GM12873 (cell line): ENCODE results near the gene KNTC1.

Experiments used
- TF ChIP-seq, protein P1 (sequence below): IDR thresholded peaks from 2 replicates; pipeline ENCODE4 v1.5.1; 2012; ENCODE audit warnings: low read depth, mild to moderate bottlenecking, moderate library complexity, low read length, control low read depth; ENCODE audit not compliant: insufficient read depth; ENCODE audit errors: missing control alignments

KNTC1 gene

DNA sequence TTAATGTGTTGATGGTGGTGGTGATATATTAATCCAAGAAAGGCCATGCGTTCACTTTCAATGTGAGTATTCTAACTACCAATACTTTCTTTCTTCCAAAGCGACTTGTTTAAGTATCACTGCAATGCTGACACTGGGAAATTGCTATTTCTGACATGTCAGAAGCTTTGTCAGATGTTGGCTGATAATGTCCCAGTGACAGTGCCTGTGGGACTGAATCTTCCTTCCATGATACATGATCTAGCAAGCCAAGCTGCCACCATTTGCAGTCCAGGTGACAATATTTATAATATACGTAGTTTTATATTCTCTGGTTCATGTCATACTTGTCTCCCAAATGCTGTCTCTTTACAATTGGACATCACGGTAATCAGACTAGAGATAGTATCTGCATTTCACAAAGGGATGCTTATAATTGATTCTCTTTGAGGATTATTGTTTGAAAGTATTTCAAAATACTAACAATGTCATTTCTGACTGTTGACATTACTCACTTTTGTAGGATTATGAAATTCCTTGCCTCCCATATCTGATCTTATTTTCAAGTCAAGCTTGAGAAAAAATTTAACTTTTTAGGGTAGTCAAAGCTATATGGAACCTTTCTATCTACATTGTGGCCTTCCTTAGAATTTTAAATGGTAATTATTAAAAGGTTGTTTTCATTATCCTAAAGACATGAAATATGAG lies 57.3 kb downstream of the KNTC1 start:
- TF ChIP-seq, protein P1, sequence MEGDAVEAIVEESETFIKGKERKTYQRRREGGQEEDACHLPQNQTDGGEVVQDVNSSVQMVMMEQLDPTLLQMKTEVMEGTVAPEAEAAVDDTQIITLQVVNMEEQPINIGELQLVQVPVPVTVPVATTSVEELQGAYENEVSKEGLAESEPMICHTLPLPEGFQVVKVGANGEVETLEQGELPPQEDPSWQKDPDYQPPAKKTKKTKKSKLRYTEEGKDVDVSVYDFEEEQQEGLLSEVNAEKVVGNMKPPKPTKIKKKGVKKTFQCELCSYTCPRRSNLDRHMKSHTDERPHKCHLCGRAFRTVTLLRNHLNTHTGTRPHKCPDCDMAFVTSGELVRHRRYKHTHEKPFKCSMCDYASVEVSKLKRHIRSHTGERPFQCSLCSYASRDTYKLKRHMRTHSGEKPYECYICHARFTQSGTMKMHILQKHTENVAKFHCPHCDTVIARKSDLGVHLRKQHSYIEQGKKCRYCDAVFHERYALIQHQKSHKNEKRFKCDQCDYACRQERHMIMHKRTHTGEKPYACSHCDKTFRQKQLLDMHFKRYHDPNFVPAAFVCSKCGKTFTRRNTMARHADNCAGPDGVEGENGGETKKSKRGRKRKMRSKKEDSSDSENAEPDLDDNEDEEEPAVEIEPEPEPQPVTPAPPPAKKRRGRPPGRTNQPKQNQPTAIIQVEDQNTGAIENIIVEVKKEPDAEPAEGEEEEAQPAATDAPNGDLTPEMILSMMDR, result no peak

DNA sequence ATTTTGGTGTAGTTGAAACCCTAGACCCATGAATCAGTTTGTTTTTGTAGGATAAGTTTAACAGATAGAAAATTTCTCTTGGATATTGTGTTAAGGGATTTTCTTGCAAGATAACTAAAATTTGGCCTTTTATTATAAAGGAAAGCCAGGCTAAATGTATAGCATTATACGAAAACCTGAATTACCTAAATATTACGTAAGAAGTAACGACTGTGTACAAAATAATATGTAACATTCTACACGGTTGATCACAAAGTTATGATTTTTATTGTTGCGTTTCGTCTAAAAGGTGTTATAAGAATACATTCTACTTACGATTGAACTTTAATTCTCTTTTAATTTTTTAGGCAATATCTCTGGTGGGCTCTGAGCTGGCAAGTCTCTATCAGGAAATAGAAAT lies 63.9 kb downstream of the KNTC1 start:
- TF ChIP-seq, protein P1, result no peak

DNA sequence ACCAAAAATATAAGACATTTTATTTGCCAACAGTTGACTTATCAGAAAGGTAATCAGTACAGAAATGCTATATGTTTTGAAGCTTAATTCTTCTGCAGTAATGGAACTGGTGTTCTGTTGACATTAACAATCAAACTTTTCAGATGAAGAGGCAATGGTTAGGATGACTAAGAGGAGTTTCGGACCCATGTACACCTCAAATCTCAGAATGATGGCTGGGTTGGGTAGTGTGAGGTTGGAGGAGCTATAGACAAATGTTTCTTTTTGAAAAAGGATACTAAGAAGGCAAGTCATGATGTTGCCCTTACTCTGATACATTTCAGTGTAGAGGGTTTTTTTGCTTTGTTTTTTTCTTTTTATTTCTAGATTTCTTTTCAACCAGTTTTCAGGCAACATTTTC lies 66.9 kb downstream of the KNTC1 start:
- TF ChIP-seq, protein P1, result no peak

DNA sequence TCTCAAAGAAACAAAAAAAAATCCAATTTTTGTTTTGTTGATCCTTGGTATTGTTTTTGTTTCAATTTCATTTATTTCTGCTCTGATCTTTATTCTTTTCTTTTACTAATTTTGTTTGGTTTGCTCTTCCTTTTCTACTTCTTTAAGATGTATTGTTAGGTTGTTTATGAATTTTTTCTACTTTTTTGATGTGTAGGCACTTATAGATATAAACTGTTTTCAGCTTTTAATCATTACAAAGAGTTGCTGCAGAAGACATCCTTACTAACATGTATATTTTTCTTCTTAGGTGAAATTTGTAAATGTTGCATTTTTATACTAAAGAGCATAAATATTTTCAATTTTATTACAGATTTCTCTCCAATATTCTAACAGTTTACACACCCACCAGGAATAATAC lies 69.8 kb downstream of the KNTC1 start:
- TF ChIP-seq, protein P1, result no peak

DNA sequence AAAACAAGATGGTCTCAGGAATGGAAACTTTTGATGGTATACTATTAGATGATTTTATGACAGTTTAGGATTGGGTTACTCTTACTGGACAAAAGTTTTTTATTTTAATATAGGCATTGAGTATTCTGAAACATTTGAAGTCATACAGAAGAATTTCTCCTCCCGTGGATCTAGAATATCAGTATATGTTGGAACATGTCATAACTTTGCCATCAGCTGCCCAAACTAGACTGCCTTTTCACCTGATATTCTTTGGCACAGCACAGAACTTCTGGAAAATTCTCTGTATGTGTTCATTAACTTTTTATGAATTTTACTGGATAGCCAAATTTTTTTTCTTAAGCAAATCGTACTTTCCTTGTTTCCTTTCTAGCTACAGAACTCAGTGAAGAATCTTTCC lies 75.4 kb downstream of the KNTC1 start:
- TF ChIP-seq, protein P1, result no peak

DNA sequence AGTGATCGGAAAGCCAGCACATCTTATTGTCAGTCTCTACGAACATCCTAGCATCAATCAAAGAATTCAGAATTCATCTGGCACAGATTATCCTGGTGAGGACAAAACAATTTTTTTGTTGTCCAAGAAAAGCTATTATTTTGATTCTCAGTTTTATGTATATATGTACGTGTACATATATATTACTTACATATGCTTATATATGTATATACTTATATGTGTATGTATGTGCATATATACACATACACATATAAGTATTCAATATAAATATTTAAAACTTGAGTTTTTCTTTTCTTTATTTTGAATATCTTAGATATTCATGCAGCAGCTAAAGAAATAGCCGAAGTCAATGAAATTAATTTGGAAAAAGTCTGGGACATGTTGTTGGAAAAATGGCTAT lies 77.9 kb downstream of the KNTC1 start:
- TF ChIP-seq, protein P1, result no peak

DNA sequence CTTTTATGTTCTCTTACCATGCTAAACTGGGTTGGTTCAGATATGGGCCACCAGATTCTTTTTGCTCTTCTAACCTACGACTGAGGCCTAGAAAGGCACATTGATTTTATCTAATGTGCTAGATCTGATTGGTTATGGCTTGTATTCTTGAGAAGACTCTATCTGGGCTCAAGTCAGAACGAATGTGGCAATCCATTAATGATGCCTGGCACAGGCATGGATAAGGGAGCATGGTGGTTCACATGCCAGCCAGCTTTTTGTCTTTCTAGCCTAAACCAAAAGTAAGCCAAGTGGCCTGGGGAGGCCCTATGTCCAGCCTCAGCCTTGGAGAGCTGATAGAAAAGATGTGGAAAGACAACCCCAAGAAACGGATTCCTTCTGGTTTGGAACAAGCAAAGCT lies 82.7 kb downstream of the KNTC1 start:
- TF ChIP-seq, protein P1, result no peak
